ENCODE measurements around the gene IGF1R. TPM values are rescaled to one million over a fixed set of nuclear protein-coding genes. Genes with fewer than 3 reads are reported as not detected.

IGF1R gene
- total RNA-seq, 1 donor from 2014 or later: 33.3 TPM

- DNase-seq (no peak), ATAC-seq (no peak)
- intact Hi-C loops (cut with micrococcal nuclease): no loop called here
These were observed 362.4 kb downstream of the IGF1R start for GRCh38 chr15:99010768-99011167.

Small RNA genes lying within 50 kb of the gene (microRNA-seq; reads per million reads assigned to microRNA genes)
- gene MIR4714 (ENCODE audit: borderline number of aligned reads): not detected

All from left ventricle myocardium superior (tissue), 1 donor.